K562 (cell line): ENCODE results near the gene NAV2. TPM values are rescaled to one million over a fixed set of nuclear protein-coding genes. Genes with fewer than 3 reads are reported as not detected.
"Not testable (repeated sequence)": the region's sequence is repeated elsewhere in the genome, so short reads cannot be mapped to it uniquely, and the experiment has no call there.

Source experiments
- ATAC-seq: fragments of 200-7000 bp; cut with Tn5 transposase; 3 replicates; pipeline ENCODE4 v1.9.1; 2020; ENCODE audit warnings: moderate library complexity
- BruUV-seq: library from RNA; stranded (reverse); fragments of 400-500 nt; replicated peaks from 2 replicates; lab custom pipeline; 2021; lab: Mats Ljungman, UMichigan
- CTCF ChIA-PET: fragments of 300-600 bp; formaldehyde crosslinking; extraction: SDS; loops from one replicate; lab custom pipeline; 2021; ENCODE audit warnings: low intra/inter-chr PET ratio; lab: Yijun Ruan, JAX
- POLR2A ChIA-PET: fragments of 300-600, 350-650 bp; sonication (Branson Sonifier 250); formaldehyde crosslinking; extraction: SDS; loops from one replicate; lab custom pipeline; 2021; ENCODE audit warnings: antibody characterized with exemption, inconsistent platforms; lab: Yijun Ruan, JAX
- DNase-seq, 4 experiments: peaks; one replicate each; pipeline versions ENCODE4 v3.0.0 to v3.0.0-alpha.2; 2011 to 2018; ENCODE audit warnings: low spot score in 3 of 4, mixed read lengths in 3 of 4; ENCODE audit errors: extremely low read depth in 1 of 4
- FAIRE-seq: peaks from 2 replicates; lab custom pipeline; 2011; peaks lifted over from hg19 to GRCh38; lab: Jason Lieb, UNC
- H2AFZ ChIP-seq: 2 replicates; pipeline ENCODE4 v1.6.0; 2011; ENCODE audit warnings: low read depth, low read length, control low read depth, inconsistent platforms
- H3K27ac ChIP-seq: fragments of 200-600 bp; 3 replicates; pipeline ENCODE4 v1.8.0; 2011; ENCODE audit warnings: low read depth, mild to moderate bottlenecking, control low read depth, inconsistent platforms, low read length, moderate library complexity, mixed read lengths; ENCODE audit errors: extremely low read depth
- H3K27me3 ChIP-seq, 2 experiments: fragments of 300-600 bp in 1 of 2; 2 replicates in 1 of 2; 3 replicates in 1 of 2; pipeline versions ENCODE4 v1.6.0 to v1.8.0; 2011; ENCODE audit warnings: inconsistent platforms in 2 of 2, low read length in 2 of 2, mild to moderate bottlenecking in 1 of 2, mixed read lengths in 1 of 2, moderate library complexity in 1 of 2; ENCODE audit not compliant: control insufficient read depth in 2 of 2, insufficient read depth in 2 of 2
- H3K36me3 ChIP-seq: fragments of 300-600 bp; 3 replicates; pipeline ENCODE4 v1.8.0; 2011; ENCODE audit warnings: mild to moderate bottlenecking, low read length, inconsistent platforms; ENCODE audit not compliant: control insufficient read depth, insufficient read depth
- H3K4me1 ChIP-seq, 2 experiments: fragments of 200-600 bp in 1 of 2; replicated peaks in 1 of 2; 2 replicates in 1 of 2; 3 replicates in 1 of 2; pipeline versions ENCODE4 v1.5.1 to v1.8.0; 2011; ENCODE audit warnings: inconsistent platforms in 2 of 2, low read length in 2 of 2, mild to moderate bottlenecking in 1 of 2, mixed read lengths in 1 of 2, moderate library complexity in 1 of 2; ENCODE audit not compliant: control insufficient read depth in 2 of 2, insufficient read depth in 2 of 2
- H3K4me2 ChIP-seq: 2 replicates; pipeline ENCODE4 v1.6.1; 2011; ENCODE audit warnings: low read length, control low read depth, inconsistent platforms, mixed read lengths; ENCODE audit not compliant: insufficient read depth
- H3K4me3 ChIP-seq: fragments of 200-600 bp; sonication (generic), shearing (Covaris generic); 2 replicates; pipeline ENCODE4 v1.5.1; 2016; ENCODE audit warnings: control low read depth, inconsistent platforms
- H3K79me2 ChIP-seq: fragments of 200-600 bp; 3 replicates; pipeline ENCODE4 v1.8.0; 2011; ENCODE audit warnings: low read length, inconsistent platforms; ENCODE audit not compliant: control insufficient read depth, insufficient read depth
- H3K9ac ChIP-seq, 2 experiments: 2 replicates each; pipeline versions ENCODE4 v1.6.0 to v1.6.1; 2011; ENCODE audit warnings: low read depth in 2 of 2, low read length in 2 of 2, control low read depth in 1 of 2, inconsistent platforms in 1 of 2, mild to moderate bottlenecking in 1 of 2, mixed read lengths in 1 of 2; ENCODE audit not compliant: insufficient read depth in 1 of 2
- H3K9me1 ChIP-seq: one replicate; pipeline ENCODE4 v1.6.0; 2011; ENCODE audit warnings: inconsistent platforms, mild to moderate bottlenecking, low read length, moderate library complexity; ENCODE audit not compliant: control insufficient read depth, insufficient read depth
- H3K9me3 ChIP-seq: replicated peaks from 2 replicates; pipeline ENCODE4 v1.5.1; 2011; ENCODE audit warnings: low read depth, low read length, inconsistent platforms; ENCODE audit not compliant: control insufficient read depth, insufficient read depth
- H4K20me1 ChIP-seq: replicated peaks from 2 replicates; pipeline ENCODE4 v1.6.1; 2011; ENCODE audit warnings: low read length, inconsistent platforms, mixed read lengths; ENCODE audit not compliant: control insufficient read depth, insufficient read depth
- KLF10 ChIP-seq: fragments of 250-450 bp; sonication (Bioruptor Pico); IDR thresholded peaks from 2 replicates; pipeline ENCODE4 v1.6.1; 2021; ENCODE audit warnings: matching md5 sums
- PBX2 ChIP-seq, 2 experiments: IDR thresholded peaks in 1 of 2; conservative IDR thresholded peaks in 1 of 2; 2 replicates each; pipeline ENCODE4 v1.6.1; 2016; ENCODE audit warnings: low read depth in 2 of 2, mild to moderate bottlenecking in 1 of 2, missing compliant biosample characterization in 1 of 2, missing genetic modification characterization in 1 of 2, moderate library complexity in 1 of 2
- TCFL5 ChIP-seq: fragments of 250-450 bp; sonication (Bioruptor Pico); conservative IDR thresholded peaks from 2 replicates; pipeline ENCODE4 v1.6.1; 2021; ENCODE audit warnings: mild to moderate bottlenecking, moderate library complexity, matching md5 sums
- ZNF121 ChIP-seq: sonication (generic); formaldehyde crosslinking; conservative IDR thresholded peaks from 2 replicates; pipeline ENCODE4 v1.8.0; 2022; ENCODE audit warnings: missing genetic modification reagents
- WGBS: fragments of 100-300 bp; shearing (Covaris generic); methylation state at CpG from one replicate; pipeline ENCODE4 v1.1.6; 2016; ENCODE audit warnings: low coverage, mixed read lengths; ENCODE audit not compliant: insufficient coverage; ENCODE audit errors: missing lambda C conversion rate; 5-methylcytosine and 5-hydroxymethylcytosine counted together
- in situ Hi-C: fragments of 300-500 bp; cut with MboI; formaldehyde crosslinking; loops from 4 replicates; pipeline ENCODE4 v1.15.0; 2018; ENCODE audit warnings: inconsistent platforms, mixed read lengths
- intact Hi-C: fragments of 100-400 bp; cut with micrococcal nuclease; formaldehyde crosslinking; loops from 2 replicates; pipeline ENCODE4 v1.14.2; 2022
- polyA plus RNA-seq, 8 experiments: library from polyadenylated mRNA; depleted of rRNA in 4 of 8; stranded (reverse) in 5 of 8; unstranded in 3 of 8; fragments of >200 nt; fragmentation: Nextera tagmentation in 2 of 8; fragmentation: Illumina TruSeq in 1 of 8; extraction: Ambion mirVana in 2 of 8; extraction: Trizol in 1 of 8; gene quantifications; 2 replicates each; pipeline versions ENCODE4 v1.2.1 to v1.2.3, GENCODE V29; 2011 to 2014; ENCODE audit warnings: inconsistent platforms in 1 of 8, missing spikeins in 1 of 8
- total RNA-seq, 7 experiments: library from RNA; depleted of rRNA in 6 of 7; stranded (reverse); fragments of >200 nt in 6 of 7; fragmentation: Illumina TruSeq in 2 of 7; extraction: Trizol in 2 of 7; gene quantifications; 2 replicates each; pipeline versions ENCODE4 v1.2.1 to v1.2.3, GENCODE V29; 2011 to 2021; ENCODE audit warnings: low replicate concordance in 1 of 7

NAV2 gene
- total and polyA plus RNA-seq, 9 of the 15 experiments (the other 6 are each of a cell fraction or from before 2014, with no cell fraction given) = 0.03 to 0.35 (median 0.05) TPM

GRCh38 chr11:20006618-20007017 lies 294.0 kb downstream of the NAV2 start:
- H3K79me2 ChIP-seq, H4K20me1 ChIP-seq, H3K27ac ChIP-seq, H3K9me3 ChIP-seq, H3K36me3 ChIP-seq, ATAC-seq, H3K27me3 ChIP-seq, H3K9me1 ChIP-seq, FAIRE-seq, intact Hi-C loops, H3K9ac ChIP-seq, CTCF ChIA-PET, H2AFZ ChIP-seq, in situ Hi-C loops, H3K4me3 ChIP-seq, H3K4me2 ChIP-seq, BruUV-seq, H3K4me1 ChIP-seq, DNase-seq: not testable (repeated sequence)
- no CpG with 5 or more reads among the region's 2 CpGs for whole genome bisulfite sequencing
- TF ChIP-seq ZNF121 = peak; percentile 47; the same call in 1 of the 2 replicates
- POLR2A ChIA-PET = interaction anchor here (0.6 to 0.7 kb wide), 2 partner anchors 15 to 26 kb away, joined by 3 read pairs; no protein-coding TSS in a partner anchor

GRCh38 chr11:20007386-20007785 lies 294.7 kb downstream of the NAV2 start:
- H3K9me3 ChIP-seq = no peaks in the 10 kb centered on the region
- H4K20me1 ChIP-seq = no peaks in the 10 kb centered on the region
- H2AFZ ChIP-seq = no peak overlapping the region
- FAIRE-seq = no peak
- H3K4me2 ChIP-seq = no peak overlapping the region
- peaks cover 5 to 7% of the 10 kb centered on the region in 2 experiments; a peak in 3 of 5 replicates for H3K27me3 ChIP-seq
- no peaks in the 10 kb centered on the region for H3K9me1 ChIP-seq
- POLR2A ChIA-PET = interaction anchor here (0.6 kb wide), 1 partner anchor 26 kb away, joined by 3 read pairs; no protein-coding TSS in a partner anchor
- no peak overlapping the region for H3K9ac ChIP-seq
- no peaks in the 10 kb centered on the region for H3K36me3 ChIP-seq
- 13% methylated on average over 1 of the region's 1 CpG for WGBS
- no peak overlapping the region for H3K4me3 ChIP-seq
- TF ChIP-seq PBX2 (CRISPR knock-in tag; IDR thresholded peaks at IDR 0.05; ENCODE audit: low read depth) (no peak), PBX2 (tag; conservative IDR thresholded peaks at IDR 0.05; ENCODE audit: low read depth) (no peak), TCFL5 (CRISPR knock-in tag) (no peak), KLF10 (CRISPR knock-in tag) (no peak)
- TF ChIP-seq, all 486 proteins: peak for 0
- BruUV-seq = no TSS peak
- Histone ChIP-seq H3K4me1 (0 out of 5 replicates have a peak, but pooled peaks cover 0 to under 1% of the 10 kb centered on the region in 2 experiments), H3K27ac (no peak overlapping the region), H3K79me2 (no peaks in the 10 kb centered on the region)
- DNase-seq (no peak), ATAC-seq (no peak)
- intact Hi-C loops (no loop called here), in situ Hi-C loops (no loop called here)
- CTCF ChIA-PET = no interaction called here
